AG04450 (cell line): ENCODE results near the gene WDR90. TPM values are rescaled to one million over a fixed set of nuclear protein-coding genes. Genes with fewer than 3 reads are reported as not detected.
A peak's percentile ranks its signal among the peaks of the same experiment; 100 is the strongest.

Experiments
- CTCF ChIA-PET: fragments of 300-600, 350-600 bp; formaldehyde crosslinking; extraction: SDS; loops from one replicate; lab custom pipeline; 2022; ENCODE audit warnings: antibody characterized with exemption, inconsistent platforms; lab: Charles Lee
- POLR2A ChIA-PET: fragments of 350-600 bp; formaldehyde crosslinking; extraction: SDS; loops from one replicate; lab custom pipeline; 2021; ENCODE audit warnings: antibody characterized with exemption, inconsistent platforms; lab: Yijun Ruan, JAX
- DNase-seq: peaks from one replicate; pipeline ENCODE4 v3.0.0-alpha.2; 2011; ENCODE audit warnings: low read depth, low spot score
- H3K27ac ChIP-seq: one replicate; pipeline ENCODE4 v1.5.1; 2012; ENCODE audit warnings: low read depth, low read length, control low read depth
- H3K27me3 ChIP-seq: one replicate; pipeline ENCODE4 v1.6.0; 2012; ENCODE audit warnings: low read length; ENCODE audit not compliant: control insufficient read depth, insufficient read depth
- H3K4me3 ChIP-seq: 2 replicates; pipeline ENCODE4 v1.5.1; 2011; ENCODE audit warnings: mild to moderate bottlenecking, low read depth, low read length, control low read depth
- H3K9me3 ChIP-seq: 2 replicates; pipeline ENCODE4 v1.5.1; 2012; ENCODE audit warnings: low read length; ENCODE audit not compliant: control insufficient read depth, insufficient read depth
- CTCF ChIP-seq: IDR thresholded peaks from 2 replicates; pipeline ENCODE4 v1.5.1; 2011; ENCODE audit warnings: low read depth, low read length, control low read depth, inconsistent platforms
- polyA plus RNA-seq: library from polyadenylated mRNA; depleted of rRNA; stranded (reverse); fragments of >200 nt; gene quantifications from 2 replicates; pipeline ENCODE4 v1.2.3, GENCODE V29; 2011

Gene WDR90
- polyA plus RNA-seq, 1 experiment = 2.1 TPM

GRCh38 chr16:714079-714478, 64.9 kb downstream of the WDR90 start:
- TF ChIP-seq CTCF = no peak
- DNase-seq = no peak
- H3K27me3 ChIP-seq = no peaks in the 10 kb centered on the region
- ChIA-PET POLR2A (no interaction called here), CTCF (interaction anchor here (0.7 kb wide), 1 partner anchor 72 kb away, joined by 3 read pairs; no protein-coding TSS in a partner anchor)
- H3K9me3 ChIP-seq = no peaks in the 10 kb centered on the region; the same call in 1 of the 2 replicates
- no peak overlapping the region for H3K27ac ChIP-seq
- no peak overlapping the region for H3K4me3 ChIP-seq

GRCh38 chr16:714558-715476, 65.7 kb downstream of the WDR90 start, which contains the start of gene METRN:
Gene METRN, plus strand, starts transcription at chr16:715118. Its CDS starts 172 bp downstream, at chr16:715290.
- POLR2A ChIA-PET = interaction anchor here (0.5 kb wide), 1 partner anchor 69 kb away, joined by 5 read pairs; no protein-coding TSS in a partner anchor
- TF ChIP-seq CTCF = no peak
- Histone ChIP-seq H3K27me3 (no peaks in the 10 kb centered on the region), H3K9me3 (no peaks in the 10 kb centered on the region; the same call in 1 of the 2 replicates), H3K27ac (no peak within 1 kb of the TSS), H3K4me3 (peak within 1 kb of the TSS; percentile 62)
- CTCF ChIA-PET = no interaction called here
- DNase-seq = no peak

- Histone ChIP-seq H3K4me3 (peak overlapping the region; percentile 62), H3K27ac (no peak overlapping the region), H3K9me3 (no peaks in the 10 kb centered on the region; the same call in 1 of the 2 replicates), H3K27me3 (no peaks in the 10 kb centered on the region)
- CTCF ChIA-PET = interaction anchor here (0.6 to 1.3 kb wide), 8 partner anchors 9 to 341 kb away, joined by 3 to 6 read pairs (median 3); partner anchors contain the start of genes CHTF18 and RPUSD1
- POLR2A ChIA-PET = interaction anchor here (0.5 kb wide), 1 partner anchor 300 kb away, joined by 5 read pairs; no protein-coding TSS in a partner anchor
- DNase-seq = no peak
- no peak for TF ChIP-seq CTCF
Observed at GRCh38 chr16:715477-716199, 66.5 kb downstream of the WDR90 start.

GRCh38 chr16:716200-716568, 67.0 kb downstream of the WDR90 start:
- ChIA-PET CTCF (interaction anchor here (0.6 to 1.3 kb wide), 8 partner anchors 9 to 340 kb away, joined by 3 to 6 read pairs (median 3); partner anchors contain the start of genes CHTF18 and RPUSD1), POLR2A (interaction anchor here (0.5 kb wide), 1 partner anchor 299 kb away, joined by 5 read pairs; no protein-coding TSS in a partner anchor)
- DNase-seq = no peak
- Histone ChIP-seq H3K27ac (no peak overlapping the region), H3K27me3 (no peaks in the 10 kb centered on the region), H3K4me3 (peak overlapping the region; percentile 53), H3K9me3 (no peaks in the 10 kb centered on the region; the same call in 1 of the 2 replicates)
- no peak for TF ChIP-seq CTCF
